Measurements from ENCODE around the gene ZNF578.
"Not testable (repeated sequence)": the region's sequence is repeated elsewhere in the genome, so short reads cannot be mapped to it uniquely, and the experiment has no call there.

Gene ZNF578

DNA sequence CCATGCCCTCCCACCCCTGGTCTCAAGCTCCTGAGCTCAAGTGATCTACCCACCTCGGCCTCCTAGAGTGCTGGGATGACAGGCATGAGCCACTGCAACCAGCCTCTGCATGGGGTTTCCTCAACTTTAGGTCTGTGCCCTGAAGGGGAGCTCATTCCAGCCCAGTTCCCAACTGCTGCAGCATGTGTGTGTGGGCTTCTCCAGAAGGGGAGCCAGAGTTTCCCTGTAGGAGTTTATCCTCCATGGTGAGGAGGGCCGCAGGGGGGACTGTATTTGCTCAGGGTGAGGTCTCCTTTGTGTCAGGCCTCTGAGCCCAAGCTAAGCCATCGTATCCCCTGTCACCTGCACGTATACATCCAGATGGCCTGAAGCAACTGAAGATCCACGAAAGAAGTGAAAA, 62.8 kb downstream of the ZNF578 start:
- no peaks in the 10 kb centered on the region for H4K20me1 ChIP-seq (ENCODE audit: low read depth, low read length)
- H3K27ac ChIP-seq (ENCODE audit: low read depth, low read length), result no peak overlapping the region
- no peaks in the 10 kb centered on the region for H3K79me2 ChIP-seq (ENCODE audit: insufficient read depth, low read length)
- H3K9me3 ChIP-seq (ENCODE audit: insufficient read depth, low read length), result peaks cover 4% of the 10 kb centered on the region; the same call in 1 of the 2 replicates
- H3K4me3 ChIP-seq (ENCODE audit: insufficient read depth, low read length, poor library complexity, severe bottlenecking), result no peak overlapping the region
- H3K27me3 ChIP-seq (ENCODE audit: low read length), result no peaks in the 10 kb centered on the region
- H3K36me3 ChIP-seq (ENCODE audit: low read length), result no peaks in the 10 kb centered on the region
- no peak overlapping the region for H2AFZ ChIP-seq (ENCODE audit: low read depth, low read length, severe bottlenecking)
- no peak overlapping the region for H3K4me2 ChIP-seq (ENCODE audit: low read depth, low read length, poor library complexity, severe bottlenecking)
- H3K9me2 ChIP-seq (replicated peaks; ENCODE audit: insufficient read depth, low read length), result no peaks in the 10 kb centered on the region
- no peak overlapping the region for H3K9ac ChIP-seq (ENCODE audit: low read length)
- no peaks in the 10 kb centered on the region for H3F3A ChIP-seq (ENCODE audit: insufficient read depth)
- TF ChIP-seq CTCF (IDR thresholded peaks at IDR 0.05; ENCODE audit: insufficient read depth, low read length, poor library complexity, severe bottlenecking) (no peak), EZH2phosphoT487 (conservative IDR thresholded peaks at IDR 0.05; ENCODE audit: low read length) (no peak)

- no peaks in the 10 kb centered on the region for H3F3A ChIP-seq (ENCODE audit: insufficient read depth)
- no peaks in the 10 kb centered on the region for H3K27me3 ChIP-seq (ENCODE audit: low read length)
- no peaks in the 10 kb centered on the region for H3K36me3 ChIP-seq (ENCODE audit: low read length)
- H3K9me3 ChIP-seq (ENCODE audit: insufficient read depth, low read length), result 0 out of 2 replicates have a peak, but pooled peaks cover 5% of the 10 kb centered on the region
- TF ChIP-seq CTCF (IDR thresholded peaks at IDR 0.05; ENCODE audit: insufficient read depth, low read length, poor library complexity, severe bottlenecking), result no peak
- no peak for TF ChIP-seq EZH2phosphoT487 (conservative IDR thresholded peaks at IDR 0.05; ENCODE audit: low read length)
- no peak overlapping the region for H3K27ac ChIP-seq (ENCODE audit: low read depth, low read length)
- no peak overlapping the region for H3K4me3 ChIP-seq (ENCODE audit: insufficient read depth, low read length, poor library complexity, severe bottlenecking)
- no peaks in the 10 kb centered on the region for H3K79me2 ChIP-seq (ENCODE audit: insufficient read depth, low read length)
- no peaks in the 10 kb centered on the region for H3K9me2 ChIP-seq (replicated peaks; ENCODE audit: insufficient read depth, low read length)
- no peak overlapping the region for H2AFZ ChIP-seq (ENCODE audit: low read depth, low read length, severe bottlenecking)
- H4K20me1 ChIP-seq (ENCODE audit: low read depth, low read length), result no peaks in the 10 kb centered on the region
- no peak overlapping the region for H3K9ac ChIP-seq (ENCODE audit: low read length)
- no peak overlapping the region for H3K4me2 ChIP-seq (ENCODE audit: low read depth, low read length, poor library complexity, severe bottlenecking)
Observed at GRCh38 chr19:52518646-52519045, 65.3 kb downstream of the ZNF578 start.

DNA sequence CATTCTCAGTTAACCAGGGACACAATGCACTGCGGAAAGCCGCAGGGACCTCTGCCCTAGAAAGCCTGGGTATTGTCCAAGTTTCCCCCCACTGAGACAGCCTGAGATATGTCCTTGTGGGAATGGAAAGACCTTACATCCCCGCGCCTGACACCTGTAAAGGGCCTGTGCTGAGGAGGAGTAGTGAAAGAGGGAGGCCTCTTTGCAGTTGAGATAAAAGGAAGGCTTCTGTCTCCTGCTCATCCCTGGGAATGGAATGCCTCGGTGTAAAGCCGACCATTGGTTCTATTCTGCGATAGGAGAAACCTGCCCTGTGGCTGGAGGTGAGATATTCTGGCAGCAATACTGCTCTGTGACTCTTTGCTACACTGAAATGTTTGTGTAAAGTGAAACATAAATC, 65.8 kb downstream of the ZNF578 start:
- H3K27ac ChIP-seq (ENCODE audit: low read depth, low read length); H3K79me2 ChIP-seq (ENCODE audit: insufficient read depth, low read length); H3K9ac ChIP-seq (ENCODE audit: low read length); H3K9me2 ChIP-seq (replicated peaks; ENCODE audit: insufficient read depth, low read length); H3K4me3 ChIP-seq (ENCODE audit: insufficient read depth, low read length, poor library complexity, severe bottlenecking); H2AFZ ChIP-seq (ENCODE audit: low read depth, low read length, severe bottlenecking); H3K9me3 ChIP-seq (ENCODE audit: insufficient read depth, low read length); H3K36me3 ChIP-seq (ENCODE audit: low read length); H3K27me3 ChIP-seq (ENCODE audit: low read length); H3K4me2 ChIP-seq (ENCODE audit: low read depth, low read length, poor library complexity, severe bottlenecking); H4K20me1 ChIP-seq (ENCODE audit: low read depth, low read length); H3F3A ChIP-seq (ENCODE audit: insufficient read depth): not testable (repeated sequence)

- H3K4me3 ChIP-seq (ENCODE audit: insufficient read depth, low read length, poor library complexity, severe bottlenecking), result no peak overlapping the region
- no peaks in the 10 kb centered on the region for H3K36me3 ChIP-seq (ENCODE audit: low read length)
- H3K79me2 ChIP-seq (ENCODE audit: insufficient read depth, low read length), result no peaks in the 10 kb centered on the region
- TF ChIP-seq CTCF (IDR thresholded peaks at IDR 0.05; ENCODE audit: insufficient read depth, low read length, poor library complexity, severe bottlenecking), result no peak
- TF ChIP-seq EZH2phosphoT487 (conservative IDR thresholded peaks at IDR 0.05; ENCODE audit: low read length), result no peak
- H3K9me2 ChIP-seq (replicated peaks; ENCODE audit: insufficient read depth, low read length), result no peaks in the 10 kb centered on the region
- H2AFZ ChIP-seq (ENCODE audit: low read depth, low read length, severe bottlenecking), result no peak overlapping the region
- no peak overlapping the region for H3K9ac ChIP-seq (ENCODE audit: low read length)
- no peaks in the 10 kb centered on the region for H3F3A ChIP-seq (ENCODE audit: insufficient read depth)
- no peaks in the 10 kb centered on the region for H3K27me3 ChIP-seq (ENCODE audit: low read length)
- H4K20me1 ChIP-seq (ENCODE audit: low read depth, low read length), result no peaks in the 10 kb centered on the region
- H3K27ac ChIP-seq (ENCODE audit: low read depth, low read length), result no peak overlapping the region
- H3K9me3 ChIP-seq (ENCODE audit: insufficient read depth, low read length), result 0 out of 2 replicates have a peak, but pooled peaks cover 5% of the 10 kb centered on the region
- no peak overlapping the region for H3K4me2 ChIP-seq (ENCODE audit: low read depth, low read length, poor library complexity, severe bottlenecking)
Observed at GRCh38 chr19:52520013-52520412, 66.7 kb downstream of the ZNF578 start.
